NCI-H146 treated with DMSO at 0.1 percent for 48 hours (cell line): ENCODE results near the gene MAP2K3.
"Not testable (repeated sequence)": the region's sequence is repeated elsewhere in the genome, so short reads cannot be mapped to it uniquely, and the experiment has no call there.

Experiments
- DNase-seq: peaks from one replicate; lab custom pipeline; 2025; ENCODE audit not compliant: unreplicated experiment; lab: John Stamatoyannopoulos, UW

MAP2K3 gene

GRCh38 chr17:21296097-21297025, 11.8 kb downstream of the MAP2K3 start:
- DNase-seq = no peak

GRCh38 chr17:21297026-21297520, 12.6 kb downstream of the MAP2K3 start:
- DNase-seq = no peak

DNA sequence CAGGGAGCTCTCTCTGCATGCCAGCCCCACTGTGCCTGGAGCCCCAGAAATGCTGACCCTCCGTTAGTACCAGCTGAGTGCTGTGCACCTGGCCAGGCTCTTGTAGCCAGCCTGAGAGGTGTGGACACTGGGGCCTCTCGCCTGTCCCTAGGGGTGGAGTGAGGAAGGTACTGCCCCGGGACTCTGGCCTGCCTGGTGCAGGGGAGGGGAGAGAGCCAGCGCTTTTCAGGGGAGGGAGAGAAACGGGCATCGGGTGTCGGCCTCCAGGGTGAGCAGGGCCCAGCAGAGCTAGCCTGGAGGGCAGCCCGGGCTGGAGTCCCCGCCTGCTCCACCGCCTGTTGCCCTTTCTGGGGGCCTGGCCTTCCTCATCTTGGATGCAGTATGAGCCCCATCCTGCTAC, 13.1 kb downstream of the MAP2K3 start:
- no peak for DNase-seq

GRCh38 chr17:21298056-21298982, 13.8 kb downstream of the MAP2K3 start:
- DNase-seq = no peak

DNA sequence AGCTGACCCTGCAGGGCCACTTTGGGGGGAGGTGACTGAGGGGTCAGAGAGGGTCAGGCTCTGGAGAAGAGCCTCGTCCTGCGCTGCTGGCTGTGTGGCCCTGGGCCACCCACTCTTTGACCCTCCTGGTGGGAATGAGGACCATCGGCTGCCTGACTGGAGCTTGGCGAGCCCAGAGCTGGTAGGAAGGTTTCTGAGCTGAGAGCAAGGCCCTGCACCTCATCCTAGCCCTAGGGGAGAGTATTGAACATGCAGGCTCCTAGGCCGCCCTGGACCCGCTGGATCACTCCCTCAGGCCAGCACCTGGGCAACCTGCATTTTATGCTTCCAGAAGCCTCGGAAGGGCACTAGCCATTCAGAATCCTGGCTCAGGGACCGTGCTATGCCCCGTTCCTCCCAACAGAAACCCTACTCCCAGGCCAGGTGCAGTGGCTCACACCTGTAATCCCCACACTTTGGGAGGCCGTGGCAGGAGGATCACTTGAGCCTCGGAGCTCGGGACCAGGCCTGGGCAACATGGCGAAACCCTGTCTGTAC, 14.5 kb downstream of the MAP2K3 start:
- no peak for DNase-seq

DNA sequence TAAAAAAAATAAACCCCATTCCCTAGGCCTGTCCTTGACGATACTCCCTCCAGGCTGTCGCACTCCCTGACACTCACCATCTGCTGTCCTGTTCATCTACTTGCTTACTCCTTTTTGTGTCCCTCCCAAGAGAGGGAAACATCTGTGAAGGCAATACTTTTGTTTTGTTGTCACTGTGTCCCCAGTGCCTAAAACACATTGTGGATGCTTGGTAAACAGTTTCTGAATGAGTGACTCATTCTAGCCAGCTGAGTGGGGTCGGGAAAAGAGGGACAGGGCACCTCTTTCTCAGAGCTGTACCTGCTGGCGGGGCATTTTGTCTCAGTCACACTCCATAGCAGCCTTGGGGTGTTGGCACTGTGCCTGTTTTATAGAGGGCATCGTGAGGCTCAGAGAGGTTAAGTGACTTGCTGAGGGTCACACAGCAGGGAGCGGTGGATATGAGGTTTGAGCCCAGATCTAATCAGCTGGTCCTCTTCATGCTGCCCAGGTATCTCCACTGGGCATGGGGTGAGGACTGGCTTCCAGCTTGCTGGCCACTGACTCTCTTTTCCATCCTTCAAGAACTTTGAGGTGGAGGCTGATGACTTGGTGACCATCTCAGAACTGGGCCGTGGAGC, 15.6 kb downstream of the MAP2K3 start:
- no peak for DNase-seq

- DNase-seq = no peak
These were observed 16.4 kb downstream of the MAP2K3 start for GRCh38 chr17:21300601-21301571.

DNA sequence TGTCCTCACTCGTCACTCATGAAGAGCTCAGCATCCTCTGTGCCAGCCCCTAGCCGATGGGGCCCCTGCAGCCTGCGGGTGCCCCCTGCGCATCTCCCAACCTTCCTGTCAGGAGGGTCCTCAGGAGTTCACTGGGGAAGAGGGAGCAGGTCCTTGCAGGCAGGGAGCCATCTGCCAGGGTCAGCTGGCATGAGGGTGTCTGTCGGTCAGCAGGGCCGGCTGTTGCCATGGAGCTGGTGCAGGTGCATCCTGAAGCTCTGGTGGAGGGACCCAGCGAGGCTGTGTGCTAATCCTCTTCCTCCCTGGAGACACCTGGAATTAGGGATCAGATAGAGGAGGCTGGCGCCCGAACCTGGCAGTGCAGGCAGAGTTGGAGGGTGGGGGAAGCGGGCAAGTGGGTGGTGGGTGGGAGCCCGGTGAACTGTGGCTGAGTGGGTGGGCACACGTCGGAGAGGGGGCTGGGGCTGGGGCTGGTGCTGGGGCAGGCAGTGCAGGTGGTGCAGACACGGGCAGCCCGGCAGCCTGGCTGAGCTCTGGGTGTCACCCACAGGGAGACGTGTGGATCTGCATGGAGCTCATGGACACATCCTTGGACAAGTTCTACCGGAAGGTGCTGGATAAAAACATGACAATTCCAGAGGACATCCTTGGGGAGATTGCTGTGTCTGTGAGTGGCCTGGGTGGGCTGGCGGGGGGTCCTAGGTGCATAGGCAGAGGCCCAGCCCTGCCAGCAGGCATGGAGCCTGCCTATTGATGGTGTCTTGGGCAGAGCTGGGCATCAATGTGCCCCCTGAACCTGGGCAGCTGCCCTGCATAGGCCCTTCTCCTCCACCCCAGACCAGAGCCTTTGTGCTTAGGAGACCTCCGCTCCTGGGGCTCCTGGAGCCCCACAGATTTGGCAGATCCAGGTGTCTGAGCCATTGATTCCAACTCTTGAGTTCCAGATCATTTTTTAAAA, 17.4 kb downstream of the MAP2K3 start:
- DNase-seq = peak; percentile 38

GRCh38 chr17:21302711-21303425, 18.4 kb downstream of the MAP2K3 start:
- no peak for DNase-seq

GRCh38 chr17:21303441-21304065, 19.0 kb downstream of the MAP2K3 start:
- no peak for DNase-seq

DNA sequence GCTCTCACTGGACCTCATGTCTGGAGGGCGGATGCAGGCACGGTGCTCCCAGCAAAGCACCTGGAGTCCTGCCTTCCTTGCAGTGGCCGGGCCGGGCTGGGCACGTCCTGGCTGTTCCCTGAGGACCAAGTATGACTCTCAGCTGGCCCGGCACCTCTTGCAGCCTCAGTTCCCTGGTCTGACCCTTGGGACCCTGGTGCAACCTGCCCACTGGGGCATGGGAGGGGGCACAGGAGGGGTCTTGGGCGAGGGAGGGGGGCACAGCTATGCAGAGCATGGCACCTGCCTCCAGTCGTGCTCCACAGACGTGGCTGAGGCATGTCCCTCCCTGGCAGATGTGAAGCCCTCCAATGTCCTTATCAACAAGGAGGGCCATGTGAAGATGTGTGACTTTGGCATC, 19.6 kb downstream of the MAP2K3 start:
- no peak for DNase-seq

DNA sequence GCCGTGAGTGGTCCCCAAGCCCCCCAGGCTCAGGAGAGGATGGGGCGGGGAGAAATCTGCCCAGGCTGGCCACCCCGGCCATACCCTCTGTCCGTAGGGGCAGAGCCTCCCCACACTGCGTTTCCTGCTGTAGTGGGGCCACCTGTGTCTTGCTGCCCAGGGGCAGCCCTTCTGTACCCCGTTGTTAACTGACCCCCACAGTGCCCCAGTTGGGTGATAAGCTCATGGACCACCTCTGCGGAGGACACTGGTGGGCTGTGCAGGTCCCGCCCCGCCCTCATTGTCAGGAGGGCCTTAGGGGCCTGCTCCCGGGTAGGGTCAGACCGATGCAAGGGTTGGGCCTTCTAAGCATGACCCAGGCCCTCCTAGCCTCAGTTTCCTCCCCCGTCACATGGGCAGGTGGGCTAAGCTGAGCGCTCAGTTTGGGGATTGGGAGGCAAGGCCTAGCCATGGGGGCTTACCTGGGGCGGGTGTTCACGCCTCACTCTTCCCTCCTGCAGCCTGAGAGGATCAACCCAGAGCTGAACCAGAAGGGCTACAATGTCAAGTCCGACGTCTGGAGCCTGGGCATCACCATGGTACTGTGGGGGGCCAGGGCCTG, 20.1 kb downstream of the MAP2K3 start:
- not testable (repeated sequence) for DNase-seq

- DNase-seq = not testable (repeated sequence)
These were observed 21.1 kb downstream of the MAP2K3 start for GRCh38 chr17:21305431-21306180.

- not testable (repeated sequence) for DNase-seq
These were observed 22.2 kb downstream of the MAP2K3 start for GRCh38 chr17:21306611-21307272.

DNA sequence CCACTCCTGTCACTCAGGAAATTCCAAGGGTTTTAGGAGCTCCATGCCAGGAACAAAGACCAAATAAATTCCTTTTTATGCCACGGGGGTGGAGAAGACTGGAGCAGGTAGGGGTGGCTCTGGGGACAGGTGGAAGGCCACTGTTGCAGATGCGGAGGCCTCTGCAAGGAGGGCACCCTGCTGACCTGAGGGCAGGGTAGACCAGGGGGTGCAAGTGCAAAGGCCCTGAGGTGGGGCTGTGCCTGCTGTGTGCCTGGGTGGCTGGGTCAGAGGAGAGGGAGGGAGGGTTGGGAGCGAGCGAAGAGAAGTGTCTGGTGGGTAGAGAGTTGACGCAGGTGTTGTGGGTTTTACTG, 22.7 kb downstream of the MAP2K3 start:
- not testable (repeated sequence) for DNase-seq

DNA sequence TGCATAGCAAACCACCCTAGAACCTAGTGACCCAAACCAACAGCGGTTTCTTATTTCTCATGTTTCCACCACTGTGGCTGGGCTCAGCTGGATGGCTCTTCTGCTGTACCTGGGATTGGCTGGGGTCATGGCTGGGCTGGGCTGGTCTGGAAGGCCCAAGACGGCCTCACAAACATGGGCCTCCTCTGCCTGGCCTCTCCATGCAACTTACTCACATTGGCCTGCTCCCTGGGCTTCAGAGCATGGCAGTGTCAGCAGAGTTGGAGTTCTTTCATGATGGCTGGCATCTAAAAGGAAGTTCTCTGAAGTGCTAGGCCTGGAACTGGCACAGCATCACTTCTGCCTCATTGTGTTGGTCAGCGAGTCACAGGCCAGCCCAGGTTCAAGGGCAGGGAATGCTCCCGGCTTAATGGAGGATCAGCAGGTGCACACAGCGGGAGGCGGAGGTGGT, 24.4 kb downstream of the MAP2K3 start:
- not testable (repeated sequence) for DNase-seq
